Panc1 (cell line): ENCODE data around the gene FRMD4A.

Experiments used
- POLR2AphosphoS5 ChIP-seq: IDR thresholded peaks from 2 replicates; pipeline ENCODE4 v1.6.1; 2012; ENCODE audit warnings: mild to moderate bottlenecking, low read depth, low read length, moderate library complexity
- SIN3A ChIP-seq: IDR thresholded peaks from 2 replicates; pipeline ENCODE4 v1.6.1; 2012; ENCODE audit warnings: low read depth, mild to moderate bottlenecking, low read length, moderate library complexity, borderline replicate concordance; ENCODE audit not compliant: insufficient read depth
- TCF7L2 ChIP-seq: IDR thresholded peaks from 2 replicates; pipeline ENCODE4 v1.6.1; 2011; ENCODE audit warnings: mild to moderate bottlenecking, low read depth, low read length, inconsistent platforms
- TF ChIP-seq, protein P1 (sequence below): fragments of 450-650 bp; IDR thresholded peaks from 2 replicates; pipeline ENCODE4 v1.5.1; 2017; ENCODE audit warnings: mild to moderate bottlenecking

DNA sequence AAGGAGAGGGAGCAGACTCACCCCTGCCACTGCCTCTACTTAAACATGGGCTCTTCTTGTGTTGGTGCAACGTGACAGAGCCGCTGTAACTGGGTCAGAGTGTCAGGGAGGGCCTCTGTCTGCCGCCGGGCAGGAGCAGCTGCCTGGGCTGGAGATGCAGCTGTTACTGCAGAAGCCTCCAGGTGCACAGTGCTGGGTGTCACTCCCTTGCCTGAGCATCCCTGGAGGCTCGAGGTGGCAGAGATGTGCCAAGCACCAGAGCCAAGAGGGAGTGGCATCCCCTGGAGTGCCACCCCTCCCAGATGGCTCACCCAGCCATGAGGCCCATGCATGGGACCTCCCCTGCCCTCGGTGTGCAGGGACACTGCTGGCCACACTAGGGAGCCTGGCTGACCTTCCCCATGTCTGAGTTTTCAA is 598.3 kb downstream of the FRMD4A start:
- TF ChIP-seq, protein P1, sequence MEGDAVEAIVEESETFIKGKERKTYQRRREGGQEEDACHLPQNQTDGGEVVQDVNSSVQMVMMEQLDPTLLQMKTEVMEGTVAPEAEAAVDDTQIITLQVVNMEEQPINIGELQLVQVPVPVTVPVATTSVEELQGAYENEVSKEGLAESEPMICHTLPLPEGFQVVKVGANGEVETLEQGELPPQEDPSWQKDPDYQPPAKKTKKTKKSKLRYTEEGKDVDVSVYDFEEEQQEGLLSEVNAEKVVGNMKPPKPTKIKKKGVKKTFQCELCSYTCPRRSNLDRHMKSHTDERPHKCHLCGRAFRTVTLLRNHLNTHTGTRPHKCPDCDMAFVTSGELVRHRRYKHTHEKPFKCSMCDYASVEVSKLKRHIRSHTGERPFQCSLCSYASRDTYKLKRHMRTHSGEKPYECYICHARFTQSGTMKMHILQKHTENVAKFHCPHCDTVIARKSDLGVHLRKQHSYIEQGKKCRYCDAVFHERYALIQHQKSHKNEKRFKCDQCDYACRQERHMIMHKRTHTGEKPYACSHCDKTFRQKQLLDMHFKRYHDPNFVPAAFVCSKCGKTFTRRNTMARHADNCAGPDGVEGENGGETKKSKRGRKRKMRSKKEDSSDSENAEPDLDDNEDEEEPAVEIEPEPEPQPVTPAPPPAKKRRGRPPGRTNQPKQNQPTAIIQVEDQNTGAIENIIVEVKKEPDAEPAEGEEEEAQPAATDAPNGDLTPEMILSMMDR, result no peak
- TF ChIP-seq SIN3A (no peak), POLR2AphosphoS5 (no peak), TCF7L2 (no peak)
